ENCODE results near the gene TNFRSF25.

The TNFRSF25 gene

GRCh38 chr1:6414443-6414844, 51.5 kb downstream of the TNFRSF25 start:
- peak; percentile 55 for DNase-seq

DNA sequence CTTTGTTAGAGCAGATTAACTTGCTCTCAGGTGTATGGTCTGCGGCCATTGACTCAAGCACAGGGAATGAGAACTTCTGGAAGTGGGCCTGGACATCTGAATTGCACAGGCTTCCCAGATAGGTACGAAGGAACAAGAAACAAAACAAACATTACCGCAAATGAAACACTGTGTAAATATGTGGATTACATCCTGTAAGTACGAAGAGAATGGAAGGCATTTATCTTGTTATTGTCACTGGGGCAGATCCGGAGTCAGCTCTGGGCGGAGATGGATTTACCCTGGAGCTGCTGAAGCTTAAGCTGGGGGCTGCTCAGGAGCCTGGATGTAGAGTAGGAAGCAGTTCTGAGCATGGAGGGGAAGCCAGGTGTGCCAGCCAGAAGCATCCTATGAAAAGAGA, 53.1 kb downstream of the TNFRSF25 start:
- no peak for DNase-seq
